SK-N-SH (cell line): Measurements from ENCODE around the gene C12orf60. TPM values are rescaled to one million over a fixed set of nuclear protein-coding genes. Genes with fewer than 3 reads are reported as not detected.

Experiments used
- CTCF ChIA-PET: fragments of 300-600, 350-600 bp; formaldehyde crosslinking; extraction: SDS; loops from one replicate; lab custom pipeline; 2021; lab: Yijun Ruan, JAX
- POLR2A ChIA-PET: fragments of 350-600 bp; sonication (Branson Sonifier 250); formaldehyde crosslinking; extraction: SDS; loops from one replicate; lab custom pipeline; 2020; ENCODE audit warnings: antibody characterized with exemption, inconsistent platforms; lab: Yijun Ruan, JAX
- DNase-seq: peaks from one replicate; pipeline ENCODE4 v3.0.0; 2012
- H2AFZ ChIP-seq: fragments of 200-600 bp; sonication (generic); 2 replicates; pipeline ENCODE4 v1.8.1; 2016; ENCODE audit warnings: antibody characterized with exemption, mild to moderate bottlenecking, low read depth
- H3F3A ChIP-seq: fragments of 200-600 bp; sonication (generic); replicated peaks from 2 replicates; pipeline ENCODE3; 2016; ENCODE audit warnings: antibody characterized with exemption, mild to moderate bottlenecking; ENCODE audit not compliant: insufficient read depth
- H3K27ac ChIP-seq, 2 experiments: fragments of 200-500 bp in 1 of 2; fragments of 200-600 bp in 1 of 2; sonication (Bioruptor generic) in 1 of 2; sonication (generic), shearing (Covaris generic) in 1 of 2; 2 replicates each; pipeline versions ENCODE4 v1.5.1 to v1.6.1; 2014 to 2016; ENCODE audit warnings: low read depth in 2 of 2, inconsistent platforms in 1 of 2, low read length in 1 of 2, mild to moderate bottlenecking in 1 of 2, mixed read lengths in 1 of 2
- H3K27me3 ChIP-seq: fragments of 200-600 bp; sonication (generic), shearing (Covaris generic); 2 replicates; pipeline ENCODE4 v1.6.1; 2016; ENCODE audit warnings: mixed run types; ENCODE audit not compliant: insufficient read depth
- H3K36me3 ChIP-seq, 2 experiments: fragments of 200-500 bp in 1 of 2; fragments of 200-600 bp in 1 of 2; sonication (Bioruptor generic) in 1 of 2; sonication (generic) in 1 of 2; replicated peaks in 1 of 2; 2 replicates each; pipeline versions ENCODE3 to v1.5.1; 2014 to 2016; ENCODE audit warnings: low read length in 1 of 2, mild to moderate bottlenecking in 1 of 2; ENCODE audit not compliant: insufficient read depth in 2 of 2, control insufficient read depth in 1 of 2
- H3K4me1 ChIP-seq, 2 experiments: fragments of 200-500 bp in 1 of 2; fragments of 200-600 bp in 1 of 2; sonication (Bioruptor generic) in 1 of 2; sonication (generic), shearing (Covaris generic) in 1 of 2; 2 replicates each; pipeline versions ENCODE4 v1.5.1 to v1.6.1; 2014 to 2016; ENCODE audit warnings: low read depth in 1 of 2, low read length in 1 of 2, mixed run types in 1 of 2; ENCODE audit not compliant: insufficient read depth in 2 of 2, control insufficient read depth in 1 of 2
- H3K4me2 ChIP-seq: fragments of 200-600 bp; sonication (generic), shearing (Covaris generic); 2 replicates; pipeline ENCODE4 v1.6.1; 2017; ENCODE audit warnings: mixed run types
- H3K4me3 ChIP-seq, 2 experiments: fragments of 200-500 bp in 1 of 2; fragments of 200-600 bp in 1 of 2; sonication (Bioruptor generic) in 1 of 2; sonication (generic), shearing (Covaris generic) in 1 of 2; 2 replicates each; pipeline versions ENCODE4 v1.5.1 to v1.8.1; 2014 to 2016; ENCODE audit warnings: low read depth in 2 of 2, inconsistent platforms in 1 of 2, low read length in 1 of 2, mild to moderate bottlenecking in 1 of 2, mixed read lengths in 1 of 2, moderate library complexity in 1 of 2
- H3K79me2 ChIP-seq: fragments of 200-600 bp; sonication (generic); 2 replicates; pipeline ENCODE4 v1.8.1; 2017; ENCODE audit warnings: mild to moderate bottlenecking; ENCODE audit not compliant: insufficient read depth
- H3K9ac ChIP-seq: fragments of 200-600 bp; sonication (generic); 2 replicates; pipeline ENCODE4 v1.6.1; 2017; ENCODE audit warnings: mixed run types
- H3K9me2 ChIP-seq: fragments of 200-600 bp; sonication (generic); 2 replicates; pipeline ENCODE4 v1.6.1; 2017; ENCODE audit warnings: mixed run types
- H3K9me3 ChIP-seq: fragments of 200-600 bp; sonication (generic); 2 replicates; pipeline ENCODE4 v1.6.1; 2017; ENCODE audit warnings: mixed run types, mild to moderate bottlenecking, moderate library complexity
- H4K20me1 ChIP-seq: fragments of 200-600 bp; sonication (generic); 2 replicates; pipeline ENCODE4 v1.6.1; 2017; ENCODE audit warnings: mild to moderate bottlenecking, mixed run types; ENCODE audit not compliant: insufficient read depth
- CTCF ChIP-seq: fragments of 200-600 bp; sonication (generic); IDR thresholded peaks from 2 replicates; pipeline ENCODE4 v1.6.1; 2017; ENCODE audit warnings: antibody characterized with exemption, mild to moderate bottlenecking, moderate library complexity
- ELF1 ChIP-seq: IDR thresholded peaks from 2 replicates; pipeline ENCODE4 v1.4.0; 2012
- EZH2phosphoT487 ChIP-seq: fragments of 200-600 bp; sonication (generic); IDR thresholded peaks from 2 replicates; pipeline ENCODE4 v1.6.1; 2017; ENCODE audit warnings: low read depth, mixed run types, mild to moderate bottlenecking, antibody characterized with exemption, moderate library complexity, borderline replicate concordance
- FOSL2 ChIP-seq: IDR thresholded peaks from 2 replicates; pipeline ENCODE4 v1.4.0; 2012; ENCODE audit warnings: low read depth, mild to moderate bottlenecking, moderate library complexity, borderline replicate concordance
- FOXJ3 ChIP-seq: sonication (generic); formaldehyde crosslinking; IDR thresholded peaks from 2 replicates; pipeline ENCODE4 v1.5.1; 2020; ENCODE audit warnings: mild to moderate bottlenecking, missing genetic modification reagents
- GABPA ChIP-seq: IDR thresholded peaks from 2 replicates; pipeline ENCODE4 v1.4.0; 2012; ENCODE audit warnings: low read depth, mild to moderate bottlenecking
- MAX ChIP-seq: IDR thresholded peaks from 2 replicates; pipeline ENCODE4 v1.4.0; 2012; ENCODE audit warnings: low read depth
- MXI1 ChIP-seq: IDR thresholded peaks from 2 replicates; pipeline ENCODE4 v1.6.1; 2012; ENCODE audit warnings: mild to moderate bottlenecking, low read depth, low read length, improper control_type of control experiment
- NFIC ChIP-seq: IDR thresholded peaks from 2 replicates; pipeline ENCODE4 v1.4.0; 2012; ENCODE audit warnings: borderline replicate concordance
- NRF1 ChIP-seq: IDR thresholded peaks from 2 replicates; pipeline ENCODE4 v1.6.1; 2012; ENCODE audit warnings: low read depth, mild to moderate bottlenecking, low read length
- POLR2AphosphoS5 ChIP-seq: IDR thresholded peaks from 2 replicates; pipeline ENCODE4 v1.6.1; 2012; ENCODE audit warnings: low read depth, low read length
- RAD21 ChIP-seq: IDR thresholded peaks from 2 replicates; pipeline ENCODE4 v1.6.1; 2012; ENCODE audit warnings: mild to moderate bottlenecking, low read length
- REST ChIP-seq: IDR thresholded peaks from 2 replicates; pipeline ENCODE4 v1.6.1; 2012; ENCODE audit warnings: mild to moderate bottlenecking, low read depth, low read length, moderate library complexity
- SIN3A ChIP-seq: IDR thresholded peaks from 2 replicates; pipeline ENCODE4 v1.6.1; 2012; ENCODE audit warnings: low read depth, mild to moderate bottlenecking, low read length, moderate library complexity, borderline replicate concordance
- SMC3 ChIP-seq: IDR thresholded peaks from 2 replicates; pipeline ENCODE4 v1.6.1; 2012; ENCODE audit warnings: low read depth, low read length, improper control_type of control experiment
- USF1 ChIP-seq: IDR thresholded peaks from 2 replicates; pipeline ENCODE4 v1.4.0; 2012; ENCODE audit warnings: low read depth, borderline replicate concordance
- USF2 ChIP-seq: fragments of 150-350 bp; IDR thresholded peaks from 2 replicates; pipeline ENCODE4 v1.6.1; 2017; ENCODE audit warnings: antibody characterized with exemption, low read length, low read depth, borderline replicate concordance
- YY1 ChIP-seq: IDR thresholded peaks from 2 replicates; pipeline ENCODE4 v1.4.0; 2012; ENCODE audit warnings: low read depth, mild to moderate bottlenecking
- WGBS: methylation state at CpG from one replicate; pipeline ENCODE4 v1.1.6; 2017; ENCODE audit warnings: low lambda C conversion rate; 5-methylcytosine and 5-hydroxymethylcytosine counted together
- polyA plus RNA-seq, 3 experiments: library from polyadenylated mRNA; depleted of rRNA; stranded (reverse); fragments of >200 nt; gene quantifications; 2 replicates each; pipeline ENCODE4 v1.2.3, GENCODE V29; 2012

C12orf60 gene
- polyA plus RNA-seq, 1 of the 3 experiments (the other 2 are of a cell fraction): 0.87 TPM

GRCh38 chr12:14854586-14855183, 51.2 kb downstream of the C12orf60 start (continued):
- TF ChIP-seq USF2: no peak
- no peak for TF ChIP-seq NFIC
- no peak for TF ChIP-seq USF1
- TF ChIP-seq MXI1: no peak
- TF ChIP-seq RAD21: no peak
- TF ChIP-seq SIN3A: no peak
- TF ChIP-seq ELF1: no peak
- TF ChIP-seq POLR2AphosphoS5: no peak
- no peak for TF ChIP-seq YY1
- no peak for TF ChIP-seq MAX
- no peak for TF ChIP-seq SMC3
- no peak for TF ChIP-seq FOXJ3 (CRISPR knock-in tag)

GRCh38 chr12:14858513-14858912, 55.0 kb downstream of the C12orf60 start:
- Histone ChIP-seq H3K79me2 (no peaks in the 10 kb centered on the region), H3K9ac (no peak overlapping the region), H3K27me3 (no peaks in the 10 kb centered on the region), H3K4me1 (peaks cover 0 to 2% of the 10 kb centered on the region in 2 experiments; a peak in 1 of 4 replicates), H3K36me3 (peaks cover 0 to 5% of the 10 kb centered on the region in 2 experiments), H3K4me2 (no peak overlapping the region), H3K4me3 (no peak overlapping the region), H4K20me1 (no peaks in the 10 kb centered on the region), H3F3A (no peaks in the 10 kb centered on the region), H3K27ac (no peak overlapping the region), H2AFZ (no peak overlapping the region), H3K9me2 (no peaks in the 10 kb centered on the region), H3K9me3 (no peaks in the 10 kb centered on the region; the same call in 1 of the 2 replicates)
- ChIA-PET POLR2A (no interaction called here), CTCF (no interaction called here)
- DNase-seq: no peak
- no peak for TF ChIP-seq NRF1
- TF ChIP-seq USF1: no peak
- no peak for TF ChIP-seq MAX
- no peak for TF ChIP-seq EZH2phosphoT487
- TF ChIP-seq FOSL2: no peak
- no peak for TF ChIP-seq REST
- TF ChIP-seq SIN3A: no peak
- TF ChIP-seq RAD21: no peak
- no peak for TF ChIP-seq GABPA
- no peak for TF ChIP-seq POLR2AphosphoS5
- TF ChIP-seq CTCF: no peak
- 7% methylated on average over 1 of the region's 1 CpG for WGBS
